ENCODE data around the gene MAGOHB.

DNA sequence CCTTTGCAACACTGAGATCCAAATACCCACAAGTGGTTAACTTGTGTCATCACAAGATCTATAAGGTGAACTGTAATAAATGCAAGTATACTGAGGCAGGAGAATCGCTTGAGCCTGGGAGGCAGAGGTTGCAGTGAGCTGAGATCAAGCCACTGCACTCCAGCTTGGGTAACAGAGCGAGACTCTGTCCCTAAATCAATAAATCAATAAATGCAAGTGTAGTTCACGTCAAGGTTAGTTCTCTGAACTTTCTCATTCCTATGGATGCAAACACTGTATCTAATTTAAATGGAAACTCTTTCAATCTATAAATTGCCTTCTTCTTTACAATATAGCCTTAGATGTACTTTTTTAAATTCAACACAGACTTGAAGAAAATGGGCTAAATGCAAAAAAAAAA is 3.2 kb downstream of the MAGOHB start:
- TF ChIP-seq POLR2AphosphoS5 (IDR thresholded peaks at IDR 0.05) = no peak
- TF ChIP-seq, protein P1, sequence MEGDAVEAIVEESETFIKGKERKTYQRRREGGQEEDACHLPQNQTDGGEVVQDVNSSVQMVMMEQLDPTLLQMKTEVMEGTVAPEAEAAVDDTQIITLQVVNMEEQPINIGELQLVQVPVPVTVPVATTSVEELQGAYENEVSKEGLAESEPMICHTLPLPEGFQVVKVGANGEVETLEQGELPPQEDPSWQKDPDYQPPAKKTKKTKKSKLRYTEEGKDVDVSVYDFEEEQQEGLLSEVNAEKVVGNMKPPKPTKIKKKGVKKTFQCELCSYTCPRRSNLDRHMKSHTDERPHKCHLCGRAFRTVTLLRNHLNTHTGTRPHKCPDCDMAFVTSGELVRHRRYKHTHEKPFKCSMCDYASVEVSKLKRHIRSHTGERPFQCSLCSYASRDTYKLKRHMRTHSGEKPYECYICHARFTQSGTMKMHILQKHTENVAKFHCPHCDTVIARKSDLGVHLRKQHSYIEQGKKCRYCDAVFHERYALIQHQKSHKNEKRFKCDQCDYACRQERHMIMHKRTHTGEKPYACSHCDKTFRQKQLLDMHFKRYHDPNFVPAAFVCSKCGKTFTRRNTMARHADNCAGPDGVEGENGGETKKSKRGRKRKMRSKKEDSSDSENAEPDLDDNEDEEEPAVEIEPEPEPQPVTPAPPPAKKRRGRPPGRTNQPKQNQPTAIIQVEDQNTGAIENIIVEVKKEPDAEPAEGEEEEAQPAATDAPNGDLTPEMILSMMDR (IDR thresholded peaks at IDR 0.05) = no peak
- TF ChIP-seq POLR2A (IDR thresholded peaks at IDR 0.05) = no peak
